Renal pelvis (tissue), 4 donors: Measurements from ENCODE around the gene IRS2. TPM values are rescaled to one million over a fixed set of nuclear protein-coding genes. Genes with fewer than 3 reads are reported as not detected.

ENCODE experiments used
- DNase-seq: peaks from one replicate; pipeline ENCODE4 v3.0.0-alpha.2; 2013
- polyA plus RNA-seq, 3 donors: library from polyadenylated mRNA; unstranded; fragments of 120-200 nt; gene quantifications; one replicate each; pipeline ENCODE4 v1.2.1, GENCODE V29; 2013; ENCODE audit not compliant: insufficient read length in 3 of 3

Gene IRS2
- polyA plus RNA-seq, 3 donors, result 11.2 to 12.3 (median 12.0) TPM

DNA sequence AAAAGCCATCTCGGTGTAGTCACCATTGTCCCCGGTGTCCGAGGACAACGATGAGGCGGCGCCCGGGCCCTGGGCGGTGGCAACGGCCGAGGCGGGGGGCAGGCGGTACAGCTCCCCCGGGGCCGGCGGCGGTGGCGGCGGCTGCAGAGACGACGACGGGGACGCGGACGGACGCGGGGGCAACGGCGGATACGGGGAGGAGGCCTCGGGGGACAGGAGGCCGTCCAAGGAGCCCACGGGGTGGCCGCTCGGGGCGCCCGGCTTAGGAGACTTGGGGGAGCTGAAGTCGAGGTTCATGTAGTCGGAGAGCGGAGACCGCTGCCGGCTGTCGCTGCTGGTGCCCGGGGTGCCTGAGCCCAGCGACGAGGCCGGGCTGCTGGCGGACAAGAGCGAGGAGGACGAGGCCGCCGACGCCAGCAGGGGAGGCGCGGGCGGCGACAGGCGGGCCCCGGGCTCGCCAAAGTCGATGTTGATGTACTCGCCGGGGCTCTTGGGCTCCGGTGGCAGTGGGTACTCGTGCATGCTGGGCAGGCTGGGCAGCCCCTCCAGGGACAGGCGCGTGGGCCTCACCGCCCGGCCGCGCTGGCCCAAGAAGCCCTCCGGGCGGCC, 3.5 kb downstream of the IRS2 start:
- no peak for DNase-seq

DNA sequence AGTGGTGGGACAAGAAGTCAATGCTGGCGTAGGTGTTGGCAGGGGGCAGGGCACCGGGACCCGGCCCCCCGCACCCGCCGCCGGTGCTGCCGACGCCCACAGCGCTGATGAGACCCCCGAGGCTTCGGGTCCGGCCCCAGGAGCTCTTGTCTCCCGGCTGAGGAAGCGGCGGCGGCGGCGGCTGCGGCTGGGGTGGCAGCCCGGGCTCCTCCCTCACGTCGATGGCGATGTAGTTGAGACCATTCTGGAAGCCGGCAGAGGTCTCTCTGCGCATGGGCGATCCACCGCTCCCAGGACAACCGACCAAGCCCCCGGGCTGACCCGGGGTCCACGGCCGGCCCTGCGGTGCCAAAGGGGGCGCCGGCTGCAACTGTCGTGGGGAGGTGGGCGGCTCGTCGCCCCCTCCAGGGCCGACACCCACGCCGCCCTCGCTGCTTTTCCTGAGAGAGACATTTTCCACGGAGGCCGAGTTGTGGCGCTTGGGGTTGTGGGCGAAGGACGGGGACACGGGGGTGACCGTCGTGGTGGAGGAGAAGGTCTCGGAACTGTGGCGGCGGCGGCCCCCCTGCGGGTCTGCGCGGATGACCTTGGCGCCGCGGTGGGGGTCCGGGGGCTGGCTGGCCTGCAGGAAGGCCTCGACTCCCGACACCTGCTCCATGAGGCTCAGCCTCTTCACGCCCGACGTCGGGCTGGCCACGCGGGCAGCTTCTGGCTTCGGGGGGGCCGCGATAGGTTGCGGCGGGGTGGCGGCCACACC, 4.1 kb downstream of the IRS2 start:
- no peak for DNase-seq

DNA sequence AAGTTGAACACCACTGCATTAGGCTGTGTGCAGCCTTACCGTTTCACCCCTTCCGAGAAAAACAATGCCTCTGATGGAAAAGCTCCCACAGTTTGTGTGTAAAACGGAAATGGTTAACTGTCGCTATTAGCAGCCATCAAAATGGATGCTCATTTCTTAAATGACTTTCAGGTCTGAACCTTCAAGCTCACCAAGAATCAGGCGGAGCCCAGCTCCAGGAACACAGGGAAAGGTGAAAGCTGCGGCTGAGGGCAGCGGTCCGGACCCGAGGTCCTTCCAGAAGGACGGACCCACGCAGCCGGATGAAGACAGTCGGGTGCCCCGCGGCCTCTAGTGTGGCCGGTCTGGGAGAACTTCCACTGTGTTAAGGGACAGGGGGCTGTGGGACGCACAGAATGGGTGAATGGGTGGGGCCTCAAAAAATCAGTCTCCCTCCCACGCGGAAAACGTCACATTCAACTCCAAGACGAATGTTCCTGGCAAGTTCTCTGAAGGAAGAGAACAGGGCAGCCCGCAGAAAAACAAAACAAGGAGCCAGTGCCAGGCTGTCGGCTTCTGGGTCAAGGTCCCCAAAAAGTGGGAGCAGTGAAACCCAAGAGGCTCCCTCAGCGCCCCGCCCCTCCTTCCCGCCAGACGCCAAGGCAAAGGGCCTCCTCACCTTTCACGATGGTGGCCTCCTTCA, 4.9 kb downstream of the IRS2 start:
- DNase-seq, result no peak

DNA sequence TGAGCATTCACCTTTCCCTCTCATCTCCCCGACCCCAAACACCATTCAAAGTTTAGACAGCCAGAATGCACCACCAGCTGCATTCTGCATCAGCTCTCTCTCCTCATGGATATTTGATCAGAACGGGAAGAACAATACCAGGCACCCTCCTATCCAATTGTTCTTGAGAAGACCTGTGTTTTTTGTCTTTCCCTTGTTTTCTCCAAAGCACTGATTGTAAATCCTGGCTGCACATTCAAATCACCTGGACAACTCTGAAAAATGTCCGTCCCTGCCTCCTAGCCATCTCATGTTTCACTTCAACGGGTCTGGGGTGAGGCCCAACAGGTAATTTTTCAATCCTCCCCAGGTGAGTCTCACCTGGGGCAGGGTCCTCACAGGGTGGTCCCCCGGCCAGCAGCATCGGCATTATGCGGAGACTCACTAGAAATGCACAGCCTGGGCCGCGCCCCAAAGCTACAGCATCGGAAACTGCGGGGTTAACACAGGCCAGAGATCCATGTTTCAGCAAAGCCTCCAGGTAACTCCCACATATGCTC, 5.5 kb downstream of the IRS2 start:
- no peak for DNase-seq

DNA sequence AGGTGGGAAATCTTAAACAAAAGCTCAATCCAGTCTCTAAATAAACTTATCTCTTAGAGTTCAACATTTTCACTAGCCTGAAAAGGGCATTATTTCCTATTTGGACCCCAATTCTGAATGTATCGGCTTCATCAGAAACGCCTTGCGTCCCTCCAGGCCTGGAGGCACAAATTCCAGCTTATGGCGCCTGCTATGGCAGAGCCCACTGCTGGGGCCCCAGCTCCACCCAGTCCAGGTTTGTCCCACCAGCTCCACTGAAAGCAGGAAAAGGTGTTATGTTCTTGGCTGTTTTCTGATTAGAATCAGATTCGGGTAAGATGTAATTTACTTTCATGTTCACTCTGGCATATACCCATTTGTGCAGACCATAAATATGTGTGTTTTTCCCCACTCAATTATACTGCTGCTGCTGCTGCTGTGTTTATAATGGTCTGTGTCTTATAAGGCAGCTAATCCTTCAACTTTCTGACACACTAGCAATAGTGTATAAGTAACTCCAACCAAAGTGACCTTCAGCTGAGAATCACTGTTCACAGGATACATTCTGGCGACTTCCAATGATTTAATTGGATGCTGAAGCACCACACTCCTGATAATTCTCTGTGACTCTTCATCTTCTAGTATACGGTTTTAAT, 6.4 kb downstream of the IRS2 start:
- no peak for DNase-seq

DNA sequence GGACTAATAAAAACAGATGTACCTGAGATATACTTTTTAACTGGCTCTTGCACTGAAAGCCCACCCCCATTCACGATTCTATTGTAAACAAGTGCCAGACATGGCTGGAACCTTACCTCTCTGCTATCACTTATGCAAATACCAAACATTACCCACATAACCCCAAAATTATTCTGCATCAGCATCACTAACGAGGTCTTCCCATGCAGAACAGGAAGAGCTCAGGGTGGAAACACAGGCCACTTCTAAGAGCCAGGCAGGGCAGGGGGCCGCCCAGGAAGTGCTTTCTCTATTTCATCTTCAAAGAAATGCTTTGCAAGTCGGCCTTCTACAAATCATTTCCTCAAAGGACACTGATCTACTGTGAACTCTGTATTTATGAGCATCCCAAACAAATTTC, 7.3 kb downstream of the IRS2 start:
- DNase-seq, result no peak

DNA sequence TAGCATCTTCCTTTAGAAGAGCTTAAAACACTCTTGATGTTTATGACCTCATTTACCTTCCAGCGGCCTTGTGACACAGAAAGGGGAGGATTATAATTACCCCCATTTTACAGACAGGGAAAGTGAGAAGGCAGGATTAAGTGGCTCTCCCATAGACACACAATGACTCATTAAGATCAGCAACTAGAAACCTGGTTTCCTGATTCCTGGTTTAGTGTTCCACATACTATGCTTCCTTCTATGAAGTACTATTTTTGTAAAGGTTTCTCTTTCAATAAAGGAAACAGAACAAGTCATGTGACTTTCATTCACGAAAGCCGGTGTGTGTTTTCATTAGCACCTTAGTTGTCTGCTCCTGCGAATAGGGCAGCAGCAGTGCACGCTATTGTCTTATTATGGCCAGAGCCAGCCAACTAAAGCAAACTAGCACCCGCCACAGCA, 8.3 kb downstream of the IRS2 start:
- no peak for DNase-seq

DNA sequence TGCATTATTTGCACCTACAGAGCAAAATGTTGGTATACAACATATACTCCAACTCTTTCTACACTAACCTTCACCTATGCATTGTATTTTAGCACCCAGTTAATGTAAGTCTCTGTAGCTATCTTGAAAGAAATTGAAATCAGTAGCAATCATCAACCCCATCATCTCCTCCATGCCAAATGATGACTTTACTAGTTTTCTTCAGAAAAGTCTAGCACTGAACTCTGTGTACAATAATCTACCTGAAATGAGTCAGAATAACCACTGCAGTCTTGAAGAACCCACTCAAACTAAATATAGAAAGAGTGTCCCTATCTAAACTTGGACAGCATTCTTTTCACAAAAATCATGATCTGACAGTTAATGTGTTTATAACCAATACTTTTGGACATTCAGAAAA, 9.8 kb downstream of the IRS2 start:
- DNase-seq, result no peak

DNA sequence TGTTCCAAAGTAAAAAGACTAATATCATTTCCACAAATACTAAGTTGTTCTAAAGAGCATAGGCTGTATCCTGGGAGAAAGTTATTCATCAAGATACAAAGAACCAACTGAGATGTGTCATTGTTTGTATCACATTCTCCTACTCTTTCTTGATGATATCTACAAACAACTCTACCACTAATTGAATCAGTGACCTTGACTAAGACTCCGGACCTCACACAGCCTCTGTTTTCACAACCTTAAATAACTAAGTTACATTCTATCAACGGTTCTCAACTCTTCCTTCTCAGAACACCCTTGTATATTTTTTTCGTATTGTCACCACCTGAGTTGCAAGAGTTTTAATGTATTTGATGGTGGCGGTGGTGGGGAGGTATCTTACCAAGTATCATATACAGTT, 12.6 kb downstream of the IRS2 start:
- no peak for DNase-seq

DNA sequence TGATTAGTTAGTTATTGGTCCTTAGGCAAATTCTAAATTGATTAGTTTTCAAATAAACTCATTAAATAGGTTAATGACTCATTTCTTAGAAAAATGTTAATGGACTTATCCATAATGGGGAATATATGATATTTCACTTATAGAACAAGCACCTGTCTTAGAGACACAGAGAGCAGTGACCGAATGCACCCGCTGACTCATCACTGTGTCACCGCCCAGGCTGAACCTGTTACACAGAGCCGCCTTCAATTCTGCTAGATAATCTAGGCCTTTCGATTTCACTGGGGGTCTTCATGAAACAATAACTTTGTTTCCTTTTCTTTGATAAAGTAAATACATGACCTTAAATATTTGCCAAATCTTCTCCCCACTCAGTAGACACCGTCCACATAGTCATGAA, 13.1 kb downstream of the IRS2 start:
- no peak for DNase-seq

DNA sequence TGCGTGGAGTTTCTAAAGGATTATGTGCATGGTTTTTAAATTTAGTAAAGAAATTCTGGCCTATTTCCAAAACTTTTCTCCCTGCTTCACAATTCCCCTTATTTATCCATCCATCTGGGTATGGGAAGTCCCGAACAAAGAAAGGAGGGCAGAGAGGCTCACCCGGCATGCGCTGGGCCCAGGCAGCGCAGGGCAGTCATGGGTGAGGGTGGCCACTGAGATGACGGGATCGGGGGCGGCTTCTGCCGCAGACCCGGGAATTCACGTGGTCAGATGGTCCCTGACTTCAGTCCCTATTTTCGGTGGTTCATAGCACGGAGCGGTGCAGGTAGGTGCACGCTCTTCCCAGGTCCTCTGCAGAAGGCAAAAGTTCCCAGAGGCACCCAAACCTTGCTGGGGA, 14.5 kb downstream of the IRS2 start:
- DNase-seq, result no peak

DNA sequence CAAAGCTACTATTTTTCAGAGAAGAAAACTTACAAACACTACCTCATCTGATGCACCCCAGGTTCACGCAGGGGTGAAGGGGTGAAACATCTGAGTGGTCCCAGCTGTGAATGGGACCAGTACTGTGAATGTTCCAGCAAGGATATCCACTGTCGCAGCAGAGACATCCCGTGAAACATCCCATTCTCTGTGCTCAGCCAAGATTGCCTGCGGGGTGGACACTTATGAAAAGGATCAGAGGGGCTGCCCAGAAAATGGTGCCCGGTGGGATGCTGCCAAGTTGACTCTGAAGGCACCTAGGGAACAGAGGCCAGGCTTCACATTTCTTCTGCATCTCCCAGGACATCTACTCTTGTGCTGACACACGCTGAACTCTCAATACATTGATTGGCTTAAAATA, 15.9 kb downstream of the IRS2 start:
- no peak for DNase-seq

DNA sequence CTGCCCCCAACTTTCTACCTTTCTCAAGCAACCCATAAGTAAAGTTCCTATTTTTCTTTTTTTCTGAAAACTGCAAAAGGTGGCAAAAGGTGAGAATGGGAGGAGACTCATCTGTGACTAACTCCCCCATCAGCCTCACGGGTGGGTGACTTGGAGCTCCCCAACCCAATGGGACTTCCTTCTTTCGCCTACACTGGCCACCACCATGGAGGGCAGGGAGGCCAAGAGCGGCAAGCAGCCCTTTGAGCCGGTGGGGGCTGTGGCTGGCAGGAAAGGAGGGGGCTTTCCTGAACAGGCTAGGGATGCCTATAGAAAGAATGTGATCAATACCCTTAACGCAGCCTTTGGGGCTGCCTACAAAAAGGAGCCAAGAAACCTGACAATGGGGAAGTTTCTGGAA, 16.5 kb downstream of the IRS2 start:
- DNase-seq, result no peak

DNA sequence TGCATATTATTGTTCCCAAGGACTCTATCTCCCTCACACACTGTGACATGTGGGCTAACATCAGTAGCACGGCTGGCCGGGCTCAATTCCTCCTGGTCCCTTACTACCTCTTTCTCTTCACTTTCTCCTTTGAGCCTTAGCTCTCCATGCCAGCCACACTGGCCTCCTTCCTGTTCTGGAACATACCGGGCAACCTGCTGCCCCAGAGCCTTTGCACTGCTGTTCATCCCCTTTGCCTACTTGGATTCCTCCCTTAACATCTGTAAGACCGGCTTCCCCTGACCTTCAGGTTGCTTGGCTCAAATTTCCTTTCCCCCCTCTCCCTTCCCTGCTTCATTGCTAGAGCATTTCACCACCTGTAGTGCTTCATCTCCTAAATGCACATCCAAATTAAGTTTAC, 17.1 kb downstream of the IRS2 start:
- DNase-seq, result no peak

DNA sequence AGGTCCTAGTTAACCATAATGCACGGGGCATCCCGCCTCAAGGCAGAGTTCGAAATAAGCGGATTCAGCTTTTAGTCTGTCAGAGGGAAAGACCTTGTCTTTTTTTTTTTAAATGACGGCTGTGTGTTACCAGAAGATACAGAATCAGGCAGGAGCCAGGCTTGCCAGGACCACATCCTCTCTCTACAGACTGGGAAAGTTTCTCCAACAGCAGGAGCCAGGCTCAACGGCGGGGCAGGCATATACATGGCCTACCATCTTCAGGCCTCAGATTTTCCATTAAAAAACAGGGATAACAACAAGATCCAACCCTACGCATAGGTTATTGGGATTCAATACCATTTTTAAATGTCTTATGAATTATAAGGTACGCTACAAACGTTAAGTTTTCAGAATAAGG, 17.8 kb downstream of the IRS2 start:
- DNase-seq, result no peak

DNA sequence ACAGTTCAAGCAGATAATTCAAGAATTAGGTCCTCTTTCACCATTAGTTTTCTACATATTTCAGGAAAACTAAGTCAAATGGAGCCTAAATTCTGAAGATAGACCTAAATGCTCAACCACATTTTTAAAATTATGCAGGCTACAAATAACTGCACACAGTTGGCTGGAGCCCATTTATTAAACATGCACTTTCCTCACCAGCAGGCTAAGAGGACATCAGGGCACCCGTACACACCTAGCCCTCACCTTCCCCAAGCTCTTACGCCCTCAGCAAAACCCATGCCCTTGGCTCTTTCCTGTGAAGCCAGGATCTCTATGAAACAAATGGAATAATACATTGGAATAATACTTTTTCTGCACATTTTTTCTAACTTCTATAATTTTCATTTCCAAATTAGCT, 18.2 kb downstream of the IRS2 start:
- DNase-seq, result no peak

DNA sequence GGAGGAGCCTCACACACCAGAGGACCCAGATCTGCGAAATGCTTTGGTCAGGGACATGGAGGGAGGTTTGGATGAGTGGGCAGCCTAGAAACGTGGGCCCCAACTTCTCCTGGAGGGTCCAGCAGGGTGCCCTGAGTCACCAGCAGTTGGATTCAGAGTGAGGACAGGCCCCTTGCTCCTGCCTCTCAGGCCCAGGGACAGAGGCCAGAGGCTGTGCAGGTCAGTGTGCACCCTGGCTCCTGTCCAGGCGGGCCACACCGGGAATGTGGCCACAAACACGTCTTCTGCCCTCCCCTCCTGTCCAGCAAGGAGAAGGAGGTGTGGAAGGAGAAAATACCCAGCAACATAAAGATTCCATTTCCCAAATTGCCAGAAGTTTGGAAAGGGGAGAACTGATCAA, 19.4 kb downstream of the IRS2 start:
- no peak for DNase-seq

DNA sequence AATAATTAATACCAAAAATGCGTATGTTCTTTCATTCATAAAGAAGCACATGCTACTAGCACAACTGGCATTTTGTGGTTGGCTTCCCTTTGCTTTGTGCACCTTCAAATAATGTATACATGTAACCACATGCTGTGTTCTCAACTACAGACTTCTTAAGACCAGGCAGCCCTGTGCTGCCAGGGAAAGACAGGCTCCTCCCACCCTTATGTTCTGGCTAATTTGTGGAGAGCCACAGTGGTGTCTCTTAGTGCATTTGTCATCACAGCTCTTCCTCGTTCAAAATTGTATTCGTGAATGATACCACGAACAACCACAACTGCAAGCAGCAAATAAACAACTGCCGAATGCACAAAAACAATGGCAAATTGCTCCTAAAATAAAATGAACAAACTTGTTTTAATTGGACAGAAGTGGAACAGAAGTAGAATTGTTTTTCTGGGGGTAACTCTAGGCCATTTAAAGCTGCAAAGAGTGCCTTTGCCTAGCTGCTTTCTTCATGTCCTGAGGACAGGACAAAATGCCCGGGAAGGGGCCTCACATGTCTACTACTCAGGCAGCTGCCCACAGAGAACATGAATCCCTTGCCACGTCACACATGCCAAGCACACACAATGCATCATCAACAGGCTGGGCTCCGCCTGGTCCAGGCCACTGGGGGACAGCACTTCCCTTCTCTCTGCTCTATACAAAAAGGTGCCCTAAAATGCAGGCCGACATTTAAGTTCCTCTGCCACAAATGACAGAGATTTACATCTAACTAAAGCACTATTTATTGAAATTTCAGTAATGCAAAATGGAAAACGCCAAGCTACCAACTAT, 21.7 kb downstream of the IRS2 start:
- DNase-seq, result no peak

DNA sequence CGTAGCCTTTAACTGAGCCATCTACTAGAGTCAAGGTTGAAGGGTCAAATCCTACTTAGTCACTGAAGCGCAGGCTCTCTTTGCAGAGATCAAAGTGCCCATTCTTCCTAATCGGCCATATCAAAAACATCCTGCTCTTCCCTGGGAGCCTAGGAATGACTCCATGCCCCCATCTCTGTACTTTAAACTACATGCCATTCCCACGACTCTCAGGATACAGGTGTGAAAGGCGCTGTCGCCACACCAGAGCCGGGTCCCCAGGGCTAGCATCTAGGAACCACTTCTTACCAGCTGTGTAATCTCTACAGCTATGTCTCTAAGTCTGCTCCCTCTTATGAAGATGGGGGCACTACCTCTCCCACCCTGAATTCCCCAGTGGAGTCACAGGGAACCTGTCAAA, 22.3 kb downstream of the IRS2 start:
- DNase-seq, result no peak

DNA sequence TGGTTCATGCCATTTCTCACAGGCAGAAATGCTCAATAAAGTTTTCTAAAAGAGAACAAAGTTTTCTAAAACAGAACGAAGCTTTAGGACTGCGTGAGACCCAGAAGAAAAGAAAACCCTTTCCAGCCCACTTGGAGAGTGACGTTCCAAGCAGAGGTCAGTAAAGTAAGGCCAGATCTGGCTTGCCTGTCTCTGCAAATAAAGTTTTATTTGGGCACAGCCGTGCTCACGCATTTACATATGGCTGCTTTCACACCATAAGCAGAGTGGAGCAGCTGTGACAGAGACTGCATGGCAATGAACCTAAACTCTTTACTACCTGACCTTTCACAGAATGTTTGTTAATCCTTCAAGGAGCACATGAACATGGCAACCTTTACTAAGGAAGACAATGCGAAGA, 23.6 kb downstream of the IRS2 start:
- DNase-seq, result no peak

DNA sequence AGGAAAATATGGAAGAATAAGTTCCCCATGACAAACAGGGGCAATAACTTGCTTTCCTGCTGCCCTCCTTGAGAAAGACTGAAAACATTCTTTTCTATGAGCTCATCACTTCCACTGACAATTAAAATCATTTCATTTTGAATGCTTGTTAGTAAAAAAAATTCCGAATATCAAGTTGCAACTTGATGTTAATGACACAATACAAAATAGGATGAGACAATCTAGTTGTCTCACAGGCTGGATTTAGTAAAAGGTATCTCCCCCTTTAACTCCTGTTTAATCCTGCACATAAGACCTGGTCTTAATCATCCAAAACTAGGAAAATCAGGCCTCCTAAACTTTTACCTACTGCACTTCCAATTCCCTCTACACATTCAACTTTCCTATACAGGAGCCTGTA, 24.7 kb downstream of the IRS2 start:
- no peak for DNase-seq

DNA sequence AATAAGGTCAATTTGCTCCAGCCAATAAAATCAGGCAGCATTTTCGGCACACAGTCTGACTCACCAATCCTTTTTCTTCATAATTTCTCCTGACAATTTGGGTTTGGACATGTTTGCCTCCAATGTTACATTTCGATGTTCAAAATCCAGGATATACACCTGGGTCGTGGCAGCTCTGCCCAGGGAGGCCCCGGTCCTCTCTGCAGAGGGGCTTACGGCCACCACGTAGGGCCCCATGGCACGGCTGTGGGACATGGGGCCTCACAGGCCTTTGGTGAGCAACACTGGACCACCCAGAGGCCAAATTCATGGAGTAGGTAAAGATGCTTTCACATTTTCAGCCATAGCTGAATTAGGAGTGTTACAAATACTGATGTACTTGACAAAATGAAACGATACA, 25.4 kb downstream of the IRS2 start:
- DNase-seq, result no peak
